Activated T-cell treated with anti-CD3 and anti-CD28 coated beads for 1 hour (primary cell): ENCODE data around the gene LRP2.
"Not testable (repeated sequence)": the region's sequence is repeated elsewhere in the genome, so short reads cannot be mapped to it uniquely, and the experiment has no call there.

ENCODE experiments used
- DNase-seq: peaks from one replicate; pipeline ENCODE4 v3.0.0-alpha.2; 2020; ENCODE audit warnings: low read depth

Gene LRP2

GRCh38 chr2:169348321-169349024 lies 13.9 kb downstream of the LRP2 start:
- no peak for DNase-seq

- no peak for DNase-seq
Observed at GRCh38 chr2:169345486-169346437, 16.6 kb downstream of the LRP2 start.

- DNase-seq = no peak
Observed at GRCh38 chr2:169344736-169345485, 17.4 kb downstream of the LRP2 start.

- no peak for DNase-seq
Observed at GRCh38 chr2:169343202-169343601, 19.1 kb downstream of the LRP2 start.

DNA sequence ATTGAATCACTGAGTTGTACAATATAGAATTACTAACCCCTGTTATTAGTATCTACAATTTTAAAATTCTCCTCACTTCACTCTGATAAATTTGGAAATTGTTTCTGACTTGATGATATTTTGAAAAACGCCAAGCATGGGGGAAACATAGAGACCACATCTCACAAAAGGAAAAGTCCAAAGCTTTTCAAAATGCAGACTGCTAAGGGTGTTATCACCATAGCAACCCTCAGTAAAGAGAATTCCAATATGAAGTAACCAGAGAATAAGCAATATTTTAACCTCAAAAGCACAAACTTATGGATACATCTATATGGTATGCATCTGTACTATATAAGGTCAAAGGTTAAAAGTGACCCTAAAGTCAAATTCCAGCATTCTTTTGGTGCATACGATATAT lies 22.7 kb downstream of the LRP2 start:
- no peak for DNase-seq

- DNase-seq = no peak
Observed at GRCh38 chr2:169336695-169337094, 25.6 kb downstream of the LRP2 start.

DNA sequence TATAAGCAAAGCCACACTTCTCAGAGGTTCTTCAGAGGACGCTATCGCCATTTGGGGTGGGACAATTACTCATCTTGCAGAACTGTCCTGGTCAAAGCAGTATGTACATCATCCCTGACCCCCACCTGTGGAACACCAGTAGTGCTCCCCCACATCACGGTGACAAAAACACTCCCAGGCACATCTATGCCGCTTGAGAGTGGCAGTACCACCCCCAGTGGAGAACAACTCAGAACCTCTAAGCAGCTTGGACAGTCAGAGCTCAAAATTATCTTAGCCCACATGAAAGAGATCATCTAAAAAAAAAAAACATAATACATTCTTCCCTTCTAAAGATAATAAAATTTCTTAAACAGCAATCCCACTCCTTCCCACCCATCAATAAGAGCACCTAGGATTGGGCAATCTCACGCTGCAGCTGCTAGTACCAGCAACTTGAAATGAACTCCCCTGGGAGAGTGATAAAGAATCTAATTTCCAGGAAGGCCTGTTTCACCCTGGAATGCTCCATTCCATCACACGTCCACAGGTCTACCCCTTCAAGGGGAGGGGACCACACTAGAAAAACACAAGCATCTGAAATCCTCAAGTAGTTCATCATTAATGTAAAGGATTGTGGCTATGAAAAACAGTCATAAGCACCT lies 31.7 kb downstream of the LRP2 start:
- no peak for DNase-seq

DNA sequence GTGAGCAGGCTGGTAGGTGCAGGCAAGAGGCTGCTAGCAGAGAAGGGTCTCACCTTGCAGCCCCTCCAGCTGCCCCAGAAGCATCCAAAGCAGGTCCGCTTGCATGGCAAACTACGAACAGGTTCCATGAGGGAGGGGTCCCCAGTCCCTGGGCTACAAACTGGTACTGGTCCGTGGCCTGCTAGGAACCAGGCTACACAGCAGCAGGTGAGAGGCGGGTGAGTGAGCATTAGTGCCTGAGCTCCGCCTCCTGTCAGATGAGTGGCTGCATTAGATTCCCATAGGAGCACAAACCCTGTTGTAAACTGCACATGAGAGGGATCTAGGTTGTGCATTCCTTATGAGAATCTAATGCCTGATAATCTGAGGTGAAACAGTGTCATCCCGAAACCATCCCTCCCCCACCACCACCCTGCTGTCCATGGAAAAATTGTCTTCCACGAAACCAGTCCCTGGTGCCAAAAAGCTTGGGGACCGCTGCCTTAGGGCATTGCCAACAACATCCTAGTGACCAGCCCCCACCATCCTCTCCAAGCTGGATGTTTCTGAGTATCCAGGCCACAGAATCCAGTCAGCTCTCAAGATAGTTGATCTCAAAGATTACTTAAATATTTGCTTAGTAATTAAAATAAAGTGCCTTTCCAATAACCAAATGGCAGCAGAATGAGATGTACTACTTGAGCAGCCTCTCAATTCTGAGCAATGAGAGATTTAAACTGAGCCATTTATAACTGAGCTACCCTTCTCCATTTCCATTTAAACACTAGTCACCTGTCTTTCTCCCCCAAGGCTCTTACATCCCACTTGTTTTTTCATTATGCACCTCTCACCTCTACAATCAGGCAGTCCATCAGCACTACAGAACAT lies 32.4 kb downstream of the LRP2 start:
- no peak for DNase-seq

GRCh38 chr2:169328785-169329184 lies 33.5 kb downstream of the LRP2 start:
- no peak for DNase-seq

GRCh38 chr2:169327837-169328236 lies 34.5 kb downstream of the LRP2 start:
- not testable (repeated sequence) for DNase-seq

GRCh38 chr2:169325886-169326285 lies 36.4 kb downstream of the LRP2 start:
- not testable (repeated sequence) for DNase-seq

DNA sequence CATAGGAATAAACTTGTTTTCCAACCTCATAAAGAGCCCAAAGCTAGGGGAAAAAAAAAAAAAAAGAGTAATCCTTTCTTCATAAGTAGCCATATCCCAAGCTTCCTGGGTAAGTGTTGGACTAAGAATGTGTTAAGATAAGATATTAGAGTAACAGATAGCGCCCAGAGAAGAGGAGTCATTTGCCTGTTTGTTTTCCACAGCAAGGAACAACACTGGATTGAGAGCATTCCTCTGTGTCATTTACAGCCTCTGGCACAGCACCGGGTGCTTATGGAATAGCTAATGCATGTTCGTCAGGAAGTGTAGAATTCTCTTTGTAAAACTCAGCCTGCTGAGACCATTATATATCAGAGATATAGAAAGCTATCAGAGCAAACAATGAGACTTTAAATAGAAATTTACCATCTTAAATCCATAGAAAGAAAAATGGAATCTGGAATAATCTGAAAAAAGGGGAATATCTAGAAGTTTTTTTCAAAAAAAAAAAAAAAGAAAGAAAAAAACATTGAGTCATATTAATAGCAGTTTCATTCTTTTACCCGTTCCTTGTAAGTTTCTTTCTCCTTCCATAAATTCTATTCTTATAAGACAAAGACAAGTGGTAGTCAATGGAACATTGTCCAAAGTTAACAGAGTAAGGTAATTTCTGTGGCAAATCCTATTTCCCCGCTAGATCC lies 37.6 kb downstream of the LRP2 start:
- no peak for DNase-seq

DNA sequence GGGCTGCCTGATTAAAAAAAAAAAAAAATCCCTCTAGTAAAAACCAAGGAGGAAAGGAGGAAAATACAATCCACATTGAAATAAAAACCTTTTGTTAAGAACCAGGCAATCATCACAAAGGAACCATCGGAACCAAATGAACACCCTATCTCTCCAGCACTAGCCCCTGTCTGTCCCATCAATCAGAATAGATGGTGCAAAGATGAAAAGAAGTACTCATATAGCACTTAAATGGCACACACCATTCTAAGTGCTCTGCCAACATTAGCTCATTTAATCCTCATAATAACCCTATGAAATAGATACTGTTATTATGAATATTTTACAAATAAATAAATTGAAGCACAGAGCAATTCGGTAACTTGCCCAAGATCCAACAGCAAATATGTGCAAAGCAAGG lies 38.5 kb downstream of the LRP2 start:
- no peak for DNase-seq

- no peak for DNase-seq
Observed at GRCh38 chr2:169320561-169320960, 41.8 kb downstream of the LRP2 start.

DNA sequence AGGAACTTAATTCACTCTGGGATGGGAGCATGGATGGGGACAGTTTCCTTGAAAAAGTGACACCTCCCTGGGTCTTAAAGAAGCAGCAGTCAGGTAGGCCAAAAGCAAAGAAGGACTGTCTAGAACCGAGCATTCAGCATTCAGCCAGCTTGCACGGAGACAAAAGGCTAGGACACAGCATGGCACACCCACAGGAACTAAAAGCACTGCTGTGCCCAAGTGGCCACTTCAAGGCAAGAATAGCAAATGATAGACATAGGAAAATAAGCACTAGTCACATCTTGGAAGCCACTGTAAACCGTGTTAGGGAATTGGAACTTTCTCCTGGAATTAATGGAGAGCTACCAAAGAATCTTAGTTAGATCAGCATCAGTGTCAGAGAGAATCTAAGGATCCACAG lies 47.0 kb downstream of the LRP2 start:
- no peak for DNase-seq

DNA sequence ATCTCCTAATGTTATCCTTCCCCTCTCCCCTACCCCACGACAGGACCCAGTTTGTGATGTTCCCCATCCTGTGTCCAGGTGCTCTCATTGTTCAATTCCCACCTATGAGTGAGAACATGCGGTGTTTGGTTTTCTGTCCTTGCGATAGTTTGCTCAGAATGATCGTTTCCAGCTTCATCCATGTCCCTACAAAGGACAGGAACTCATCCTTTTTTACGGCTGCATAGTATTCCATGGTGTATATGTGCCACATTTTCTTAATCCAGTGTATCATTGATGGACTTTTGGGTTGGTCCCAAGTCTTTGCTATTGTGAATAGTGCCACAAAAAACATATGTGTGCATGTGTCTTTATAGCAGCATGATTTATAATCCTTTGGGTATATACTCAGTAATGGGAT lies 54.0 kb downstream of the LRP2 start:
- not testable (repeated sequence) for DNase-seq

DNA sequence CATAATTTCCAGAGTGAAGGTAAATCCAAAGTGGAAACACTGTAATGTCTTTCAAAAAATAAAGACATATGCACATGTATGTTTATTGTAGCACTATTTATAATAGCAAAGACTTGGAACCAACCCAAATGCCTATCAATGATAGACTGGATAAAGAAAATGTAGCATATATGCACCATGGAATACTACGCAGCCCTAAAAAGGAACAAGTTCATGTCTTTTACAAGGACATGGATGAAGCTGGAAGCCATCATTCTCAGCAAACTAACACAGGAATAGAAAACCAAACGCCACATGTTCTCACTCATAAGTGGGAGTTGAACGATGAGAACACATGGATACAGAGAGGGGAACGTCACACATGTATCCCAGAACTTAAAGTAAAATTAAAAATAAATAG lies 57.6 kb downstream of the LRP2 start:
- DNase-seq = not testable (repeated sequence)

DNA sequence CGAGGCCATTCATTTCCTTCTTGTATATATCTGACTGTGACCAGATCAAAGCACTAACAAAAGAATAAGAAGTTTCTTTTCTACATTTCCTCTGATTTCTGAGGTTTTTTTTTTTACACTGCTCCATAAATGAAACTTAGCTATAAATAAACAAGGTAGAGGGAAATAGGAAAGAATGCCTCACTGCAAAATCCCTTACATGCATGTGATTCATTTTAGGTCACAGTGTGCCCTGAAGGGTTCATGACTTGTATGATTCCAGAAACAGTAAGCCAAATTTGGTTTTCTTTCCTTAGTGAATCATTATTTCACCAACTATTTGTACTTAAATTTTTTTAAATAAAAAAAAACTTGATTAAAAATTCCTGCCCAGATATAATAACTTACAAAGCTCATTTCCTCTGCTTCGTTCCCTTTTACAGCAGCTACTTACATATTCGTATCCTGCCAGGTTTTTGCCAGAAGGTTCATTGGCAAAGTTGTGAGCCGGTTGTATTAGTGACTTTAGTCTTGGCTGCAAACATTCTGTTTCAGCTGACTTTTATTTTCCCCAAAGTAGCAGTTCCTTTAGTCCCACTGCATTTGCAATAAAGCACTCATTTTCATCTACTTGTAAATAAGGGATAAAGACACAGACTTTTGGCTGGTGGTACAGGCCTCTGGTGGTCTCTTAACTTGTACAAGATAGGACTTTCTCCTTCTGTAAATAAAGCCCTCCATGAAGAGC lies 58.6 kb downstream of the LRP2 start:
- DNase-seq = no peak

- no peak for DNase-seq
Observed at GRCh38 chr2:169302364-169302763, 60.0 kb downstream of the LRP2 start.
